CD4-positive, alpha-beta T cell treated with Interleukin-2 at 100 ng/mL for 4 hours (primary cell): ENCODE measurements around the gene PSMA1.

Experiments
- DNase-seq: peaks from one replicate; pipeline ENCODE4 v3.0.0-alpha.2; 2020; ENCODE audit warnings: low spot score

Gene PSMA1

DNA sequence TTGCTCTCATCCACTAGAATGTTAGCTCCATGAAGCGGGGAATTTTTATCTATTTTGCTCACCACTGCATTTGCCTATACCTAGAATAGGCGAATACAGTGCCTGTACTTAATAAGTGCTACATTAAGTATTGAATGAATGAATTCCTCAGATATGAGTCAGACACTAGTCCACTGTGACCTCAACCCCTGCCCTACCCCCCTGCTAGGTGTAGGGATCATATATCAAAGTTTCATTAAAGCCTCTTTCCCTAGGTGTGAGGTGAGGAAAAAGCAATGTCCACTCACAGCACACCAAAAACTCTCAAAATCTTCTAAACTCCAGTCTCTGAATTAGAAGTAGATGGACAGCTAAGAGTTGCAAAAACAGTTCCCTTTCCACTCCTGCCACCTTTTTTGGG lies 9.8 kb upstream of the PSMA1 start:
- DNase-seq: no peak

DNA sequence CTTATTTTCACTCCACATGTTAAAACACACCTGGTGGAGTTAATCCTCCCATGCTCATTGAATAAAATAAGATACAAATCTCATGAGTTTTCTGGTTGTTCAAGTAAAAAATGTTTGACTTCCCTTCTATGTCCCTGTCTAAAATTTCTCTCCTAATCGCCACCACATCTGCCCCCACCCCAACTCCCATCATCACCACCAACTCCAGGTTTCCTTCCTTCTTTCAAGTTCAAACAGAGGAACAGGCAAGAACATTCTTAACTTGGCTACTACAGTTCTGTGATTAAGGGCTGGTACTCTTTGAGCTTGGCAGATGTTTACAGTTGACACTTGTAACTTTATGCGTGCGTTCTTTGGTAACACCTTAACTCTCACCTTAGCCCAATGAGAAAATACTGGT lies 9.1 kb upstream of the PSMA1 start:
- DNase-seq: no peak

DNA sequence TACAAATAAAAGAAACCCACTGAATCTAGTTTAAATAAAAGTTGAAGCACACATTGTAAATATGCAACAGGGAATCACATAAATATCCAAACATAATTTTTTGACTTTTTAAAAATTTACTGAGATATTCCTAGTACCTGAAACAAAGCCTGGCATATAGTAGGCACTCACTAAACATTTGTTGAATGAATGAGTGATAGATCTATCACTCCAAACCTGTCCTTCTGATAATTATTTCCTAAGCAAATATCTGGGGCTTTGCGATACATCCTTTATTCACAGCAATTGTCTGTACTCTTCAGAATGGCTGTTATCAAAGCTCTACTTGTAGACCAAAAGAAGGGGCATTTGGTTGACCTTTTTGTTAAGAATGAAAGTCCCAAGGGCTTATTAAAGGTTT lies 2.6 kb upstream of the PSMA1 start:
- DNase-seq: no peak

DNA sequence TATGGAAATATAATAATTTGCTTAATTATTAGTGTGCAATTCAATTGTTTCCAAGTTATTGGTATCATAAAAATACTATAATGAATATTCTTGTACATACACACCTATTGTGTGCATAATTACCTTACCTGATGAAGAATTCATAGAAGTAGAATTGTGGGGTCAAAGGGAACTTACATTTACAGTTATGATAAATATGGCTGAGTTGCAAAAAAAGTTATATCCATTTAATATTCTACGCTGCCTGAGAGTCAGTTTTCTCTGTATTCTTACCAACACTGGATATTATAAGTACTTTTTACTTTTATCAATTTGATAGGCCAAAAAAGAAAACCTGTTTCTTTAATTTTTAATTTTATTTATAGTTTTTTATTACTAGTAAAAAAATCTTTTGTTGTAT lies 2.1 kb upstream of the PSMA1 start:
- DNase-seq: no peak

DNA sequence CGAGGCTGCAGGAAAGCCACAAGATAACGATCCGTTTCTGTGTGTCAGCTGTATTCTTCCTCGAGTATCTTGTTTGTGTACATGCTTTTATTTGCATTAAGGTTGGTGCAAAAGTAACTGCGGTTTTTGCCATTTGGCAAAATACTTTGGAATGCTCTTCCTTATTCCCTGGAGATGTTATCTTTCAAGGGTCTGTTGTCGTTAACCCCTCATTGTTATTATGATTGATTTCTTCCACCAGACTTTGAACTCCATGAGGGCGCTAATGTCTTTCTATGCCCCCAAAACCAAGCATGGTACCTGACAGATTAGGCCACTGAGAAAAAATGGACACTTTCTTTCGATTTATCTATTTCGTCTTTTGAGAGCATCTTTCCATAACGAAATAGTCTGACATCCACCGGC lies 563 bp upstream of the PSMA1 start:
- no peak for DNase-seq

DNA sequence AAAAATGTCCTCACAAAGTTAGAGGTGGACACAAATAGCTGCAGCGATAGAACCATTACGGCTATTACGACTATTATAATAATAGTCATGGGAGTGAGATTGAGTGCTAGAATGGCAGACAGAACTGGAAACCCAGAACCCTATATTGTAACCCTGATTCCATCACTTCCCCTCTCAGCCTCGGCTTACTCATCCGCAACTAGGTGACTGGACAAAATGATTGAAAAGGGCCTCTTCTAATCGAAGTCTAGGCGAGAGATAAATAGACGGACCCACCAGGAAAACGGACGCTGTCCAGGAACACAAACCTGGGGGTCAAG lies 629 bp downstream of the PSMA1 start:
- DNase-seq: peak; percentile 46

DNA sequence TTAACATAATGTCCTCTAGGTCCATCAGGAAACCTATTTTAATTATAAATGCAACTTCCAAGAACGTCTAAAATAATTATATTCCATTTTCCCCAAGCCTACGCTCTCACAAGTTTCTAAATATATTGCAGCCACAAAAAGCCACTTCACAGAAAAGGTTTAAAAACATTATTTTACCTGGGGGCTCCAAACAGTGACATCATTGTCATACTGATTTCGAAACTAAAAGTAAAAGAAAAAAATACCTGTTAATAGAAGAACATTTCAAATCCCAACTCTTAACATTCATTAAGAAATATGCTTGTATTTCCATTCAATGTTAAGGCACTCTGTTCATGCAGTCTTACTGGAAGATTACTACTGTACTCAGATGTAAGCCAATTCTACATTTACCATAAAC lies 1.4 kb downstream of the PSMA1 start:
- DNase-seq: no peak

DNA sequence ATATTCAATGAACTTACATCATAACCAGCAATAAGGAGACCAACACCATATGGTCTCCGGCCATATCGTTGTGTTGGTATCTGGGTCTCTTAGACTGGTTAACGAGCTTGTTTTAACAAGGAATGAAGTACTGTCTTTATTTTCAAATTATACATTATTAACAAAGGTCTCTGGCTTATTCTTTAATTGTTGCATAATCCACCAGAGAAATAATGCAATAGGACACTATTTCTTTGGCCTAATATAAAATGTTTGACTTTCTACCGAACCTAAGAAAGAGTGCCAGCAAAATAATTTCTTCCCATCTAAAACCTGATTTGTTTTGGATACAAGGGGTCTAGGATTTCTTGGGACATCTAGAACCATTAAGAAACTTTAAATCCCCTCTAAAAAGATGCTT lies 6.4 kb downstream of the PSMA1 start:
- no peak for DNase-seq

DNA sequence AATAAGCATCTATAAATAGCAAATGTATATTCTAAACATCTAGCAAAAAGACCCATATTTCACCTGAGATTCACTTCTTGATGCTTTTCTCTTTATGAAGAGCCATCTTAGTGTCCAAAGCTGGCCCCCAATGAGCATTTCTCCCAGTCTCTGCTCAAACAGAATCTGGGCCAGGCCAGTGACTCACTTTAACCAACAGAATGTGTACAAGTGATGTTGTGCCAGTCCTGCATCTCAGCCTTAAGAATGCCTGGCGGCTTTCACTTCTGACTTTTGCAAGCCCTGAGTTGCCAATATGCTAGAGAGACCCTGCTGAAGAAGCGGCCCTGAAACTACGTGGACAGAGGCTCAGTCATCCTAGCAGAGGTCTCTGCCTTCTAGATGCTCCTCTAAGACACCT lies 13.7 kb downstream of the PSMA1 start:
- no peak for DNase-seq

DNA sequence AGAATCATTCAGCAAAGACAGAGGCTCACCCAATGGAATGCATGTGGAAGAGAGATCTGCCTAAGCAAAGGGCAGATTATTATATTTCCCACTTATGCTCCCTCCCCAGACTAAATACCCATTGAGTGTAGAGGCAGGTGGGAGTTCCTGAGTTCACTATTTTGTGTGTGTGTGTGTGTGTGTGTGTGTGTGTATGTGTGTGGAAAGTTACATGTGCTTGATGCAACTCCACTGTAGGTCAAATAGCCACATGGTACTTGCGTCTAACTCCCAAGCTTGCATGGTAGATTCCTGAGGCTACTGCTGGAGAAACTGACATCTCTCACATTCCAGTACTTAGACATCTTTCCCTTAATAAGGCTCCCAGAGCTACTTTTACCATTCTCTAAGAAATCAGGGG lies 17.2 kb downstream of the PSMA1 start:
- DNase-seq: no peak

DNA sequence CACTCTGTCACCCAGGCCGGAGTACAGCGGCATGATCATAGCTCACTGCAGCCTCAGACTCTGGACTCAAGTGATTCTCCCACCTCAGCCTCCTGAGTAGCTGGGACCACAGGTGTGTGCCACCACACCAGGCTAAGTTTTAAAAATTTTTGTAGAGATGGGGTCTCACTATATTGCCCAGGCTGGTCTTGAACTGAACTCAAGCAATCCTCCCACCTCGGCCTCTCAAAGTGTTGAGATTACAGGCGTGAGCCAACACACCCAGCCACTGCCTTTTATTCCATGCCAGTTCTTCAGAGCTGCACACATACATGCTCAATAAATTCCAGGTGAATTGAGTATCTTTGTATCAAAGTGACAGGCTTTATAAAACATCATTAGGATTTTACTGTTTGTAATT lies 18.1 kb downstream of the PSMA1 start:
- no peak for DNase-seq

DNA sequence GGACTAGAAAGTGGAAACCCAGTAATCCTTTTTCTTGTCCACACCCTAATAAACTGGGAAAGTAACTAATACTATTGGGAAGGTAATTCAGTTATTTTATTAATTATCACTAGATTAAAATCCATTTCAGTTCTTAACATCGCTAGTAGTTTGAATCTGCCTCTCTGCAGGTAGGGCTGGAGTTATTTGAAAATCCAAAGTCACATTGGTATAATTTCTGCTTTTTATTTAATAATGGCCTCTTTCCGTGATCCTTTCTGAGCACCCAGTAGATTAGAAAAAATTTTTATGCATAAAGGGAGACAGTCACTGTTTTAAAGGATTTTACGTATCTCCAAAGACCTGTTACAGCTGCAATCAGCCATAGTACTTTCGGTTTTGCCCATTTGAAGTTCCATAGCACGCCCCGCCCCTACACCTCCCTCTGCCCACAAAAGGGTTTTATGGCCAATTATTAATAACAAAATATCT lies 20.0 kb downstream of the PSMA1 start:
- peak; percentile 69 for DNase-seq

DNA sequence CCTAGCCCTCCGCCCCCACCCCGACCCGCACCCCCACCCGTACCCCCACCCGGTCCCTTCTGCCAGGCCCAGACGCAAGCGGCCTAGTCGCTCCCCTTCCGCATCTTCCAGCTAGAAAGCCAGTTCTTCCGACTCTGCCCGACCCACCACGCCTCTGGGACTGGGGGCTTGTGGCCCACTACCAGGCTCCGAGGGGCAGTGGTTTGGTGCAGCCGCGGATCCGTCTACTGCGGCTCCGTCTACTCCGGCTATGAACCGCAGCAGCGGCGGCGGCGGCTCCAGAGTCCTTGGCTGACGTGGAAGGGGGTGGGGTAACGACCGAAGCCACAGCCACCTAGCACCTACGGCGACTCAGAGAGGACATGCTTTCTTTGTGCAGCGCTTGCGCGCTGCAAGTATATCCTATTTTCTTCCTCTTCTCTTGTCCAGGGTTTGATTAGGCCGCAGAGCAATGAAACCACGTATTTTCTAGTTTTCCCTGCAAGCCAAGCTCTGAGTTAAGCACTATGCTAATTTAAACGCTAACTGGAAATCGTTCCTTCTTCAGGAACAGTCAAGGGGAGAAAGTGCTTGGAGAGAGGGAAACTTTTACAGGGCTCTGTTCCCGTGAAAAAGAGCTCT lies 20.5 kb downstream of the PSMA1 start, which contains the start of gene COPB1:
COPB1 (minus strand) TSS at position 252 of the 621 bp plus-strand sequence. CDS start 883 bp downstream, outside the sequence.
- peak; percentile 94 for DNase-seq

DNA sequence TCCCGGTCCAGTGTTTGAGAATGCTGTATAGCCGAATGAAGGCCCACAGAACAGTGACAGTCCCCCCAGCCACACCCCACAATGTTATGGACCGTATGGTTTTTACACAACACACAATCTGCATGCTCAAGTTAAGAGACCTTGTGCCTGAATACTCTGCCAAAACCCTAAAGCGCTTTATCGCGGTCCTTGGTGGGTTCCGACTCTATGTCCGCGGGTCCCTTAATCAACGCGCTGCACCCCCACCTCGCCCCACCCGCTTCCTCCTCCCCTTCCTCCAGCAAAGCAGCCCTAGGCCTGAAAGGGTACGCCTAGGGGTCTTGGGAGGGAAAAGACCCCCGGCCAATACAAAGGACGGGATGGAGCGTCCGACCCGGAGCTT lies 21.0 kb downstream of the PSMA1 start:
- peak; percentile 35 for DNase-seq

DNA sequence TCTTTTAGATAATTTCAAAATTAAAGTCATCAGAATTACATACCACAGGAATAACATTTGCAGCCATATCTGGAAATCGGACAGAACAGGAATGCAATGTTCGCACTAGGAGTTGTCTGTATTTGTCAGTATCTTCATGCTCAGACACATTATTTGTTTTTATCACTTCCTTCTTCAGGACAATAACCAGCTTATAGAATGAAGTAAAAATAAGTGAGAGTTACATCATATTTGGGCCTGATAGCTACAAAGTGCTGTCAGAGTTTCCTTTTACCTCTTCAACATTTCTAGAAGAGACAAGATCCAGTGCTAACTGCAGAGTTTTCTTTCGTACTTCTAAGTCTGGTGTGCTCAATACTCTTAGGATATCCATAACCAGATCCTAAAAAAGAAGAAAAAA lies 39.5 kb downstream of the PSMA1 start:
- no peak for DNase-seq

DNA sequence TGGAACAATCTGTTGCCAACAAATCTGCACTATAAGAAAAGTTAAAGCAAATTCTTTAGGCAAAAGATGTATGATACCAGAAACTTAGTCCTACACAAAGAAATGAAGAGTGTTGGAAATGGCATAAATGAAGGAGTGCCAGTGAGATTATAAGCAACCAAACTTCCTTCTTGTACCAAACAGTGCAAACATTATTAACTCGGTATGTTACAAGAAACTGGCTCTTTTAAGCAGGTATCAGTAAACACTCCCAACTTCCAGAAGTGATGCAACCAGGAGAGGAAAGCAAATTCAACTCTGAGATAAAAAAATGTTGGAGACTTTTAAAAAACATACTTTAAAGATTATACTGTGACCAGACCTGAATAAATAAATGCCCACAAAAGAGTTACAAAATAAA lies 49.1 kb downstream of the PSMA1 start:
- DNase-seq: no peak

DNA sequence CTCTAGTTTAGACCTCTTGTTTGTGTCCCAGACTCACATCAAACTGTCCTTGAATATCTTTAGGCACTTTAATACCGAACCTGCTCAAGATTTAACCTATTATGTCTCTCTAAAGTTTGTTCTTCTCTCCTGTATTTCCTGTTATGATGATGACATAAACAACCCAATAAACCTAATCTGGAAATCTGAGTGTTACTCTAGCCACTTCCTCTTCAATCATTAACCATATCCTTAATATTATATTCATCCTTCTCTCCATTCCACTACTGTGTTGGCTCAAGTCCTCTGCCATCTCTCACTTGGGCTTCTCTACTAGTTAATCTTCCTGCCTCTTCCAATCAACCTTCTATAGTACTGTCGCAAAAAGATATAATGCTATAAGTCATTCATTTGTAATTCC lies 56.6 kb downstream of the PSMA1 start:
- DNase-seq: no peak

DNA sequence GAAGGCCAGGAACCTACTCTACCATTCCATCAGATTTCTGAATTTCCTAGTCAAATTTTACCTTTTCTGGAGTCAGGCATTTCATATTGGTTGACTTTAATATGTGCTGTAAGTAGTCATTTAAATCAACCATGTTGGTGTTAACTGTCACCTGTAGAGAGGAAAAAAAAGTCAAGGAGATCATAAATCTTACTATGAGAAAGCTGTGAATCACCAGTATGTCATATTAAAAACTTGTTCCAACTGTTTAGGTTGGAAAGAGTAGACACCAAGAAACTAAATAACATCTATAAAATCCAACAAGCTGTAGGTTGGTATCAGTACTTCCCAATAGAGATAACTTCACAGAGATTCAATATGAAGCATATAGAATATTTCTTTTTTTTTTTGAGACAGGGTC lies 60.0 kb downstream of the PSMA1 start:
- DNase-seq: no peak

DNA sequence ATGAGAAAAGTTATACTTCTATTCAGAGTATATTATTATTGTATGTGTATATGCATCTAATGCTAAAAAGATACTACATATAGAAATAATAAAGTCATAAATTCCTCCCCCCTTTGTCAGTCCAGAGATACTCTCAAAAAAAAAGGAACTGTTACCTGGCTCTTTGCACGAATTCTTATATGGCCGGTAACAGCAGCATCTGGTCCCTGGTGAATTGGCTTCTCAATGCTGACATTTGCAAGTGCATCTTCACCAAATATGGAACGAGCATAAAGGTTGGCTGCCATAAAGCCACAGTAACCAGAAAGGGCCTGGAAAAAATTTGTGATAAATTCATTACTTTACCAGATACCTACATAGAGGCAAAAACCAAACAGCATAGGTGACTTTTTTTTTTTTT lies 61.8 kb downstream of the PSMA1 start:
- DNase-seq: no peak

DNA sequence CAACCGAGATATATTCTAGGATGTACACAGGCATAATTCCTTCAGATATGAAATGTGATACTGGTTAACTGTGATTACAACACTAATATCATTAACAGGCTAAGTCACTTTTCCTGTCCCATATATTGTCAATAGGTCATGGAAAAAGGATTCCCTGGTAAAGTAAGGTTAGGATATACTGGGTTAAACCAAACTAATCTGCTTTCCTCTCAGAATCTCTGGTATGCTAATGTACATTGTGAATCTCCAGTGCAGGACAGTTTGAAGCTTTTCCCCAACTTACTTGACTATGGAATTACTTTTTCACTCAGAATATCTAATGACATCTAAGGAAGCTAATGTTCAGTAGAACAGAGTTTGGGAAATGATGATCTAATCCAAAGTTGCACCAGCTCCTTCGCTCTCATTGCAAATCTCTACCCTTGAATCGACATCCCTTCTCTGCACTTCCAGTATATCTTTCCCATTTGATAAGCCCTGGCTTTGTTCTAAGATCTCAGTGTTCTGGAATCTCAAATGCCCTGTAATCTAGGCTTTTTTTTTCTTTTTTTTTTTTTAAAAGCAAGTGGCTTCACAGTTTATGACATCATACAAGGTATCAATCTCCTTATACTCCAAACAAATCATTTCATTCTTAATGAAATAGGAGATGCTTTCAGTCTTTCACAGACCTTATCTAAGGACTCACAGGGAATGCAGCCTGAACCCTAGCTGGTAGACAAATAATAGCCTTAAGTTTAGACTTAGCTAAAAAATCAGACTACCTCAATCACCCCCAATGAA lies 64.3 kb downstream of the PSMA1 start:
- no peak for DNase-seq
